Measurements from ENCODE around the gene TTPAL.

The TTPAL gene

GRCh38 chr20:44475694-44476560 is at the start of gene TTPAL:
TSS of gene TTPAL (plus strand) at chr20:44475874. CDS start at chr20:44480000, 4,126 bp downstream.
- in situ Hi-C loops (cut with MboI; ENCODE audit: low sequenced_read_pairs): no loop called here

GRCh38 chr20:44425923-44426322 is 49.8 kb upstream of the TTPAL start:
- in situ Hi-C loops (cut with MboI; ENCODE audit: low sequenced_read_pairs): no loop called here

- in situ Hi-C loops (cut with MboI; ENCODE audit: low sequenced_read_pairs): no loop called here
These were observed 48.5 kb upstream of the TTPAL start for GRCh38 chr20:44426879-44427790.

GRCh38 chr20:44427804-44428173 is 47.9 kb upstream of the TTPAL start:
- in situ Hi-C loops (cut with MboI; ENCODE audit: low sequenced_read_pairs): no loop called here

- in situ Hi-C loops (cut with MboI; ENCODE audit: low sequenced_read_pairs): no loop called here
These were observed 47.3 kb upstream of the TTPAL start for GRCh38 chr20:44428174-44429016.

- in situ Hi-C loops (cut with MboI; ENCODE audit: low sequenced_read_pairs): no loop called here
These were observed 46.7 kb upstream of the TTPAL start for GRCh38 chr20:44429017-44429339.

GRCh38 chr20:44429419-44430269 is 46.0 kb upstream of the TTPAL start:
- in situ Hi-C loops (cut with MboI; ENCODE audit: low sequenced_read_pairs): no loop called here

- in situ Hi-C loops (cut with MboI; ENCODE audit: low sequenced_read_pairs): no loop called here
These were observed 45.2 kb upstream of the TTPAL start for GRCh38 chr20:44430270-44431065.

- in situ Hi-C loops (cut with MboI; ENCODE audit: low sequenced_read_pairs): no loop called here
These were observed 44.6 kb upstream of the TTPAL start for GRCh38 chr20:44431118-44431501.

- in situ Hi-C loops (cut with MboI; ENCODE audit: low sequenced_read_pairs): no loop called here
These were observed 44.0 kb upstream of the TTPAL start for GRCh38 chr20:44431502-44432234.

GRCh38 chr20:44432618-44433577 is 42.8 kb upstream of the TTPAL start:
- in situ Hi-C loops (cut with MboI; ENCODE audit: low sequenced_read_pairs): no loop called here

- in situ Hi-C loops (cut with MboI; ENCODE audit: low sequenced_read_pairs): no loop called here
These were observed 41.7 kb upstream of the TTPAL start for GRCh38 chr20:44433751-44434538.

GRCh38 chr20:44435630-44436335 is 39.9 kb upstream of the TTPAL start:
- in situ Hi-C loops (cut with MboI; ENCODE audit: low sequenced_read_pairs): no loop called here

GRCh38 chr20:44436393-44436792 is 39.3 kb upstream of the TTPAL start:
- in situ Hi-C loops (cut with MboI; ENCODE audit: low sequenced_read_pairs): no loop called here

- in situ Hi-C loops (cut with MboI; ENCODE audit: low sequenced_read_pairs): no loop called here
These were observed 38.2 kb upstream of the TTPAL start for GRCh38 chr20:44437497-44437896.

- in situ Hi-C loops (cut with MboI; ENCODE audit: low sequenced_read_pairs): no loop called here
These were observed 36.9 kb upstream of the TTPAL start for GRCh38 chr20:44438782-44439181.
